Germinal center (tissue), 1 donor: Measurements from ENCODE around the gene CTDP1.
"Not testable (repeated sequence)": the region's sequence is repeated elsewhere in the genome, so short reads cannot be mapped to it uniquely, and the experiment has no call there.

Source experiments
- DNase-seq: peaks from one replicate; pipeline ENCODE4 v3.0.0; 2012; ENCODE audit warnings: mixed read lengths, low spot score

CTDP1 gene

DNA sequence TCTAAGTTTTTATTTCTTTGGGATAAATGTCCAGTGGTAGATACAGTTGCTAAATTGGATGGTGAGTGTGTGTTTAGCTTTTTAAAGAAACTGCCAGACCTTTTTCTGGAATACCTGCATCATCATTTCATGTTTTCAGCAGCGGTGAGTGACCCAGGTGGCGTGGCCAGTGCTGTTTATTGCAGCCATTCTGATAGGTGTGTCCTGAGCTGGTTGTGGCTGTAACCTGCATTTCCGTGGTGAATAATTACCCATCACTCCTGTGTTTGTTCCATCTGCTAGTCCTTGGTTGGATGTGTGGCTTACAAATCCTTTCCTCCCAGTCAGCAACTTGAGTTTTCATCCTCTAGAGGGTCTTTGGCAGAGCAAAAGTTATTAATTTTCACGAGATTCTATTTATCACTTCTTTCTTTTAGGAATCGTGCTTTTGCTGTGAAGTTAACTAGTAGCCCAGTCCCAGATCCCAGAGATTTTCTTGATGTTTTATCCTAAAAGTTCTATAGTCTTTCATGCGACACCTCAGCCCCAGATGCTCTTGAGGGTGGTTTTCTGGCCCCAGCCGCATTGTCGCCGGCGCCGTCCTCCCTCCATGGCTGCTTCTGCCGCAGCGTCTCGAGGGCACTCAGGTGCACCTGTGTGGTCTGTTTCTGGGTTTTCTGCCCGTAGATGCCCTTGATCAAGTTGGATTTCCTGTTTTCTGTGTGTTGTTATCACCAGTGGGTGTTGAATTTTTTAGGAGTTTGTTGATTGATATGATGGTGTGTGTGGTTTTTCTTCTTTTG lies 44.9 kb downstream of the CTDP1 start:
- DNase-seq, result no peak

DNA sequence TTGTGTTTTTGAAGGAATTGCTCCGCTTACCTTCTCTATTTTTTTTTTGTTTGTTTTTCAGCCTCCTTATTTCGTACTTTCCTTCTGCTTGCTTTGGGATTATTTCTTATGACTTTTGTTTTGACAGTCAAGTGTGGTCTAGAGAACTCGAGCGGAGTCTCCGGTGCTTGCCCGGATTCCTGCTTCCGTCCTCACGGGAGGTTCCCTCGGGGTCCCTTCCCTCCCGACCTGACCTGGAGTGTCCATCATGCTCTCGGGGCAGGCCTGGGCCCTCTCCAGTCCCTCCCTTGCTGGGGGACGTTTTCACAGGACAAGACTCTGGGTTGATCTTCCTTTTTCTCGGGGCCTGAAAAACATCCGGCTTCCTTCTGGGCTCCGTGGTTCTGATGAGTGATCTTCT lies 45.9 kb downstream of the CTDP1 start:
- no peak for DNase-seq

DNA sequence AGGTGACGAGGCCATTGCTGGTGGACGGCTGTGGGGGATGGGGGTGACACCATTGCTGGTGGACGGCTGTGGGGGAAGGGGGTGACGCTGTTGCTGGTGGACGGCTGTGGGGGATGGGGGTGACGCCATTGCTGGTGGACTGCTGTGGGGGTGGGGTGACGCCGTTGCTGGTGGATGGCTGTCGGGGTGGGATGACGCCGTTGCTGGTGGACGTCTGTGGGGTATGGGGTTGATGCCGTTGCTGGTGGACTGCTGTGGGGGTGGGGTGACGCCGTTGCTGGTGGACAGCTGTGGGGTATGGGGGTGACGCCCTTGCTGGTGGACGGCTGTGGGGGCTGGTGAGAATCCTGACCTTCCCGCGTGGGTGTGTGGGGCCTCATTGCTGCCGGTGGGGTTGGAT lies 47.1 kb downstream of the CTDP1 start:
- no peak for DNase-seq

DNA sequence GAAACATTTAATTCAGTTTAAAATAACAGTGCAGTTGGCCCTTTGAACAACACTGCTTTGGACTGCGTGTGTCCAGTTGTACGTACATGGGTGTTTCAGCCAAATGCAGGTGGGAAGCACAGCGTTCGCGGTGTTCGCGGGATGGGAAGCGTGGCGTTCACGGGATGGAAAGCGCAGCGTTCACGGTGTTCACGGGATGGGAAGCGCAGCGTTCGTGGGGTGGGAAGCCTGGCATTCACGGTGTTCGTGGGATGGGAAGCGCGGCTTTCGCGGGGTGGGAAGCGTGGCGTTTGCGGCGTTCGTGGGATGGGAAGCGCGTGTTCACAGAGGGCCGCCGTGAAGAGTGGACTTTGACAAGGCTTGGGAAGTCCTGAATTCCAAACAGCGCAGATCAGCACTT lies 47.6 kb downstream of the CTDP1 start:
- DNase-seq, result no peak

DNA sequence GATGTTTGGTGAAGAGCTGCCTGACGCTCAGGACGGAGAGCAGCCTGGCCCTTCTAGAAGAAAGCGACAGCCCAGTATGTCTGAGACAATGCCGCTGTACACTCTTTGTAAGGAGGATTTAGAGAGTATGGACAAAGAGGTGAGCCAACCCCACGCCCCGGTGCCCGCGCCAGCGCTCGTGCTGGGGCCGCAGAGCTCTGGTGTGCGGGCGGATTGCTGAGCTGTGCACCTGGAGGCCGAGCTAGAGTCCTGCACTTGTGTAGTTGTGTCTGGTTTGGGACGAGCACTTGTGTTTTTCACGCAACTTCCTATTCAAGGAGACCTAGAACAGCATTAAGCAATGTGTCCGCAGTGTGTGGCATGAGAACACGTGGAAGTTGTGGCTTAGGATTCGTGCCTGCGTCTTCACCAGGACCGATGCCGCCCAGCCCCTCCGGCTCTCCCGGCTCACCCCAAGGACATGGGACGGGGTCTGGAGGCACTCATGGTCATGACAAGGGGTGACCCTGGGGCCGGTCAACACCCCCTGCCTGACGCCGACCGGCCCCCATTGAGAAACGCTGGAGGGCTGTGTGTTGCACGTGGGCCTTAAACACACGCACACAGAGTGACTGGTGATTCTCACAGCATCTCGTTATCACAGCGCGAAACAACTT lies 49.5 kb downstream of the CTDP1 start:
- no peak for DNase-seq

DNA sequence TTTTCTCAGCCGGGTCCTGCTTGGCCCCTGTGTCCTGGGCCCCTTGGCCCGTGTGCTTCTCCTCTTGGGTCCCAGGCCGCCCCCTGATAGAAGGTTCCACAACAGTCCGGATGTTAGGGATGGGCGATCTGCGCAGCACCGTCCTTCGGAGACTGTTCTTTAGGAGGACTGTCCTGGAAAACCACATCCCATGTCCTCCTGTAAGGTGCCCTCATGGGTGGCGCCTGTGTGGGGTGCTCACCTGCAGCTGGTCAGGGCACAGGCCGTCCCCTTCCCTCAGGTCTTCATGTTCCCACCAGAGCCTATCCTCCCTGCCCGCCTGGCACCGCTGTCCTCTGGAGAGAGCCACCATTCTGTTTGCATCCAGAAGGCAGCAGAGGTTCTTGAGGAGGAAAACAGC lies 50.0 kb downstream of the CTDP1 start:
- DNase-seq, result no peak

DNA sequence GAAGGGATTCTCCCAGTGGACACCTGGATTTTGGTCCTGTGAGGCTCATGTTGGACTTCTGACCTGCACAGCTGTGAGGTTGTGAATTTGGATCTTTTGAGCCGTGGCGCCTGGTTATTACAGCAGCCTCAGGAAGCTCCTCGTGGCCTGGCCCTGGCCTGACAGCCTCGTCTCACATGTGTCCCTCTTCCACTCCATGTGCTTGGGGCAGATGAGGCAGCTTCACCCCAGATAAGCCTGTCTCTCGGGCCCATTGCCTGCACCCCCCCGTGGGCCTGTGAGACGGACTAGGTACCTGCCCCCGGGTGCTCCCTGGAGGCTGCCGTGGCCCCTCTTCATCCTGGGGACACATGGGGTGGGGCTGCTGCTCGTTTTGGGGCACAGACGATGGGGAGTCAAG lies 51.2 kb downstream of the CTDP1 start:
- DNase-seq, result no peak

DNA sequence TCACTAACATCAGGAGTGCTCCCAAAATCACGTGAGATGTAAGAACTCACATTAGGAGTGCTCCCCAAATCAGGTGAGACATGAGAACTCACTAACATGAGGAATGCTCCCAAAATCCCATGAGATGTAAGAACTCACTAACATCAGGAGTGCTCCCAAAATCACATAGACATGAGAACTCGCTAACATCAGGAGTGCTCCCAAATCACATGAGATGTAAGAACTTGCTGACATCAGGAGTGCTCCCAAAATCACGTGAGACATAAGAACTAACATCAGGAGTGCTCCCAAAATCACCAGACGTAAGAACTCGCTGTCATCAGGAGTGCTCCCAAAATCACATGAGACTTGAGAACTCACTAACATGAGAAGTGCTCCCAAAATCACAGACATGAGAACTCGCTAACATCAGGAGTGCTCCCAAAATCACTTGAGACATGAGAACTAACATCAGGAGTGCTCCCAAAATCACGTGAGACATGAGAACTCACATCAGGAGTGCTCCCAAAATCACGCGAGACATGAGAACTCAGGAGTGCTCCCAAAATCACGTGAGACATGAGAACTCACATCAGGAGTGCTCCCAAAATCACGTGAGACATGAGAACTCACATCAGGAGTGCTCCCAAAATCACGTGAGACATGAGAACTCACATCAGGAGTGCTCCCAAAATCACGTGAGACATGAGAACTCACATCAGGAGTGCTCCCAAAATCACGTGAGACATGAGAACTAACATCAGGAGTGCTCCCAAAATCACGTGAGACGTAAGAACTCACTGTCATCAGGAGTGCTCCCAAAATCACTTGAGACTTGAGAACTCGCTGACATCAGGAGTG lies 52.5 kb downstream of the CTDP1 start:
- DNase-seq, result not testable (repeated sequence)

DNA sequence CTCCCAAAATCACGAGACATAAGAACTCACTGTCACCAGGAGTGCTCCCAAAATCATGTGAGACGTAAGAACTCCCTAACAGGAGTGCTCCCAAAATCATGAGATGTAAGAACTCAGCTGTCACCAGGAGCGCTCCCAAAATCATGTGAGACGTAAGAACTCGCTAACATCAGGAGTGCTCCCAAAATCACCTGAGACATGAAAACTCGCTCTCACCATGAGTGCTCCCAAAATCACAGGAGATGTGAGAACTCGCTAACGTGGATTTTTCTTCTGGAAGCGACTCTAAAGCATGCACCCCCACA lies 53.1 kb downstream of the CTDP1 start:
- DNase-seq, result no peak

DNA sequence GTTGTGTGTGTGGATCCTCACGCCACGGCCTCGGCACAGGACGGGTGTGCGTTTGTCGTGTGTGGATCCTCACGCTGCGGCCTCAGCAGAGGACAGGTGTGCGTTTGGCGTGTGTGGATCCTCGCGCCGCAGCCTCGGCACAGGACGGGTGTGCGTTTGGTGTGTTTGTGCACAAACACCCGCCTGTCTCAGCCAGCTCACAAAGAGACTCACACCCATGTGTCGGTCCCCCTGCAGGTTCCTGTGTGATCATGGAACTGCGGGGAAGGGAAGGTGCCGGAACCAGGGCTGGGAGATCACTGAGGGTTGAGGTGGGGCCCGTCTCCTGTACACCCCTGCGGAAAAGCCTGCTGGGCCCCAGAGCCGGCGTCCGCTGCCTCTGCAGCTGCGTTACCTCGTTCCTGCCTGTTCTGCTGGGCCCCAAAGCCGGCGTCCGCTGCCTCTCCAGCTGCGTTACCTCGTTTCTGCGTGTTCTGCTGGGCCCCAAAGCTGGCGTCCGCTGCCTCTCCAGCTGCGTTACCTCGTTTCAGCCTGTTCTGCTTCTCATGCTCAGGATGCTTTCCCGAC lies 53.6 kb downstream of the CTDP1 start:
- no peak for DNase-seq

DNA sequence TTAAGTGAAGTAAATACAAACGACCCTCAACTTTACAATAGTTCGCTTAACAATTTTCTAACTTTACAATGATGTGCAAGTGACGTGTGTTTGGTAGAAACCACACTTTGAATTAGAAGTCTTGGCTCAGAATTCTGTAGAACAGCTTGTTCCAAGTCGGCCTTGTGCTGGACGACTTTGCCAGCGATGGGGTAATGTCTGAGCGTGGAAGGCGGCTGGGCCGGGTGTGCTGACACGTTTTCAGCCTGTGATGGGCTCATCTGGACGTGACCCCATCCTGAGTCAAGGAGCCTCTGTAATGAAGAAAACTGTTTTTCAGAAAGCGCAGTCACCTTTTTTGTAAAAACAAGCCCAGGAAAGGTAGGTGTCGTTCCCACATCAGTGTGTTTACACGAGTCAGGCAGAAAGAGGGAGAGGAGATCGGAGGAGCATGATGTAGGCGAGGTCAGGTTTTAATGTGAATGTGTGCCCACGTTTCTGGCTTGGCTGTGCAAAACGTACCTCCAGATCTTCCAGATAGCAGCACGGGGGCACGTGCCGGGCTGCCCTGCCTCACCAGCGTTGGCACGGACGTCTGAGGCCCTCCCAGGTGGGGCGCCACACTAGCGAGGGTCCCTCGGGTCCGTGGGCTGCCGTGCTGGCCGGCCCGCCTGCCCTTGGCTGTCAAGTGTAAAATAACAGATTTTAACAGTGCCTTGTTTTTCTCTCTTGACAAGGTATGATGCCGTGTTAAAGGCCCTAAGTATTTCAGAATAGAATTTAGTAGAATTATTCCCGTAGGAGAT lies 54.6 kb downstream of the CTDP1 start:
- DNase-seq, result no peak

DNA sequence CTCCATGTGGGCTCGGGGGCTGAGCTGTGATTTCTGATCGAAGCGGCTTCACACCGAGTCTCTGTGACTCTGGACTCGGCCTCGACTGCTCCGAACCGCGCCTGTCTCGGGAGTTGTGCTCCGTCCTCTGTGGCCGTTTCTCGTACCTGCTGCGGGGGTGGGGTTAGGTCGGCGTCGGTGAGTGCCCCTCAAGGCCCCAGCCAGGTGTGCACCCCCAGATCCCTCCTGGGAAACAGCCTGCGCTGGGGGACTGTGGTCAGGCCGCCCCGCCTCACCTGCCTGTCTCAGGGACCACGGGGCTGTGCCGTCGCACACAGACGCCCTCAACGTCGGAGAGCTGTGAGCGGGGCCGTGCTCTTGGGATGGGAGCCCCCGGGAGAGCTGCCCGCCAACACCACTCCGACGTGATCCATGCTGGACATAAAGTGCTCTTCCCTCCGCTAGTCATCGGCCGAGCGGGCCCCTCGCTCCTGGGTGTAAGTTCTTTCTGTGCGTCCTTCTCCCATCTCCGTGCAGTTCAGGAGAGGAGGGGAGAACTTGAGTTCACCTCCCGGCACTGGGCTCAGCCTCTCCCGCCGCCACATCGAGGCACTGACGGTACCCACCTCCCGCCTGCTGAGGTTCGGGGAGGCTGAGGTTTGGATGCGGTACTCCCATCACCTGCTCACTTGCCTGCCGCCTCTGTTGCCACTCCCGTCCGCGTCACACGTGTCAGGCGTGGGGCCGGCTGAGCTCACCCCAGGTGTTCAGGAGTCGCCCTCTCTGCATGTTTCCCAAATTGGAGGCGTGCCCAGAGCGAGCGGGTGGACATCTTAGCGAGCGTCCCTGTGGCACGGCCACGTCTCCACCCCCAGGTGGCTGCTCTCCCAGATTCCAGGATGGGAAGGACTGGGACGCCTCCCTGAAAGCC lies 55.7 kb downstream of the CTDP1 start:
- no peak for DNase-seq

DNA sequence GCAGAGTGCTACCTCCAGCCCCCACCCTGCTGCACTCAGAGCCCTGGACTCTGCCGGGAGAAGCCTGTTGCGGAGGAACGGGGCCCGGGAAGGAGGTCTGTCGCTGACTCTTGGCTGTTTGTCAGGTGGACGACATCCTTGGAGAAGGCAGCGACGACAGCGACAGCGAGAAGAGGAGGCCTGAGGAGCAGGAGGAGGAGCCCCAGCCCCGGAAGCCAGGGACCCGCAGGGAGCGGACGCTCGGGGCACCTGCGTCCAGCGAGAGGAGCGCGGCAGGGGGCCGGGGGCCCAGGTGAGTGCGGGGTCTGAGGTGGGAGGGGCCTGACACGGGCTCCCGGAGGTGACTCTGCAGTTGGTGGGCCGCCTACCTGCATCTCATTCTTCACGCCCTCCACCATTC lies 56.6 kb downstream of the CTDP1 start:
- no peak for DNase-seq

DNA sequence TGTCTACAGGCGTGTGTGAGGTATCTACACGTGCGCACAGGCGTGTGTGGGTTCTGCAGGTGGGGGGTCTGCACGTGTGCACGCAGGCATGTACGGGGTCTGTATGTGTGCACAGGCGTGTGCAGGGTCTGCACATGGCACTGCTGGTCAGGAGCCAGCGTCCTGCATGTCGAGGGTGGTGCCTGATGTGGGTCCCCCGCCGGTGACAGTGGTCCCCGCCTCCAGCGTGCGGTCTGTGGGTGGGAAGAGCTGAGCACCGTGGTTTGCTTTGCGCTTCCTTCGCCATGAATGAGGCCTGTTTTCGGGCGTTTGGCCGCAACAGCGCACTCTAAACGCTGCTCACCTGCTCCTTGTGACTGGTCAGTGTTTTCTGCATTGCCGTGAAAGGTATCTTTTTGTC lies 57.2 kb downstream of the CTDP1 start:
- no peak for DNase-seq

DNA sequence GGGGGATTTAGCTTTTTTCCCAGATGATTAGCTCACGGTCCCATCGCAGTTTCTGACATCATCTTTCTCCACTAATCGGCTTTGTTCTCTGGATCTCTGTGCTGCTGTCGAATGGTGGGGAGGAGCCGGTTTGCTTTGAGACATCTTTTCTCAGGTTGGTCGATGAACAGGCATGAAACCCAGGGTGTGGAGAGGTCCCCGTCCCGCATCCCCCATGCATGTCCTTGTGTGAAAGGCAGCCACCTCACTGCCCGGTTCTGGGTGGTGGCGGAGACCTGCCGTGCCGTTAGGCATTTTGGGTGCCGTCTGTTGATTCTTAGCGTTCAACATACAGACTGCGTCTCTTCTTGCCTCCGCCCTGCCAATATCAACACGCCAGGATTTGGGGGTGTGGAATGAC lies 57.8 kb downstream of the CTDP1 start:
- DNase-seq, result no peak

DNA sequence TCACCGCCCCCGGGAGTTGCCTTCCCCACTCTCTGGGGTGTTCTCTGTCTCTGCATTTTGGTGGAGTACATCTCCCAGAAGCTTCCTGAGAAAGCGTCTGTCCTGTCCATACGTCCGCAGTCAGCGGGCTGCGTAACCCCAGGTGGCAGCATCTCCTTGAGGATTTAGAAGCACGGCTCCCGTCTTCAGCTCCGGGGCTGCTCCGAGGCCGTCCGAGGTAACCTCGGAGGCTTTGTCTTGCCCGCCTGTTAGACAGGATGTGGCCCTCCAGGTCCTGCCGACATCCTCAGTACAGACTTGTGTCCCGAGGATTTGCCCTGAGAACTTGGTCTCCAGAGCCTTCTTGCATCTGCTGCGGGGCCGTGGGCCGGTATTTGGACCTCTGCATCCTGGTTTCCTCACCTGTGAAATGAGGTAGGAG lies 58.4 kb downstream of the CTDP1 start:
- DNase-seq, result no peak

DNA sequence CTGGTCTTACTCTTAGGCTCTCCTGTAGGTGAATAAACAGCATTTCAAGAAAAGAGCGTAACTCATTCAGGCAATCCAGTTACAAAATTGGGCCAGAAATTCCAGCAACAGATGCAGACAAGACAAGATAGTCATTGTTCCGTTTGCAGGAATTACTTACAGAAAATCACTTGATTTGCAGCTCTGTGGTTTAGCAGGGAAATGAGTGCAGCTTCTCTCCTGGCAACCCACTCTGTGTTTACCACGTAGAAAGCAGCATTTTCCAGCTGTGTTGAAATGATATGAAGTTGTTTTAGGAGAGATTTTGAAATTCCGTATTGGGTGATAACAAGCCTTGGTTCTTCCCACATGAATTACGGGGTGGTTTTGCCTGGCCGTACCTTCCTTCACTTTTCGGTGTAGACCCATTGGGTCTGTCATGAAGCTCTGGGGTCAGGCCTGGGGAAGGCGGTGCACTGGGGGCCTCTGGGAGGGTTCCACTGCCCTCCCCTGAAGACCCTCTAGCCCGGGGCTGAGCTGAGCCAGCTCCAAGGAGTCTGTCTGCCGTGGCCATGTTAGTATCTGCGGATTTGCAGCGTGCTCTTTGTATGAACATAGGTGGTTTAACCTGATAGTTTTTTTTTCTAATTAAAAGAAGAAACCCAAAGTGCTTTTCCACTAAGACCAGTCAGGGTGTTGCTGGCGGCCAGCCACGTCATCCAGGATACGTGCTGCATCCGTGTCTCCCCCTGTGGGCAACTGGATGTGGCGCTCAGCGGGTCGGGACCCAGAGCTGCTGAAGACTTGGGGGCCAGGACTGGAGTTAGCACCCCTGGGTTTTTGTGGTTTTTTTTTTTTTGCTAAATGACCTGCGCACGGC lies 59.2 kb downstream of the CTDP1 start:
- no peak for DNase-seq

DNA sequence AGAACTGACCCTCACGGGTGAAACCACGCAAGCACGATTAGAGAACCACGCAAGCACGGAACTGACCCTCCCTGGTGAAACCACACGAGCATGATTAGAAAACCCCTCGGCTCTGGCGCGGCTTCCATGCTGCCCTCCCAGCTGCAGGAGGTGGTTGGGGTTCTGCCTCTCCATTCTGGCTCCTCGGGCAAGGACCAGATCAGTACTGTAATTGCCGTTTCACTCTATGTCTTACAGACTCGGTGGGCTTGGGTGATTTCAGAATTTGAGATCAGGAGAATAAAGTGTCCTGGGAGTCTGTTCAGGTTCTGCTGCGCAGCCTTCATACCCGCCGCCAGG lies 59.8 kb downstream of the CTDP1 start:
- no peak for DNase-seq

DNA sequence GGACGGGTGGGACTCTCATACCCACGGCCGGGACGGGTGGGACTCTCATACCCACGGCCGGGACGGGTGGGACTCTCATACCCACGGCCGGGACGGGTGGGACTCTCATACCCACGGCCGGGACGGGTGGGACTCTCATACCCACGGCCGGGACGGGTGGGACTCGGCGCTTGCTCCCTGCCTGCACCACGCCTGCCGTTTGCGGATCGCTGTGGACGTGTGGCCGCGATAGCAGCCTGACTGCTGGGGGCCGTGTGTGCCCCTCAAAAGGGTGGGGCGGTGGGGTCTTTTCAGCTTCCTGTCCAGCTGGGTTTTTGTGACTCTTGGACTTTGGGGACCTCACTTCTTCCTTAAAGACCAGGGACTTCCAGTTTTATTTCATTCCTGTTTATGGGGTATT lies 60.4 kb downstream of the CTDP1 start:
- DNase-seq, result not testable (repeated sequence)
